Stomach (tissue), 9 donors: ENCODE measurements around the gene PTPRK. TPM values are rescaled to one million over a fixed set of nuclear protein-coding genes. Genes with fewer than 3 reads are reported as not detected.

Experiments
- DNase-seq, 2 donors: peaks; one replicate each; pipeline versions ENCODE4 v3.0.0 to v3.0.0-alpha.2; 2013 to 2019
- H3K27ac ChIP-seq, 5 donors: fragments of 200-600 bp in 4 of 5; sonication (generic) in 4 of 5; one replicate each; pipeline ENCODE4 v1.5.1; 2013 to 2019; ENCODE audit warnings: mild to moderate bottlenecking in 1 of 5, moderate library complexity in 1 of 5
- H3K27me3 ChIP-seq, 3 donors: fragments of 200-600 bp; sonication (generic); one replicate each; pipeline ENCODE4 v1.5.1; 2017 to 2019; ENCODE audit warnings: mixed run types in 1 of 3
- H3K36me3 ChIP-seq, 4 donors: fragments of 200-600 bp; sonication (generic); 1 replicate in 3 of 4; 2 replicates in 1 of 4; pipeline ENCODE4 v1.5.1; 2016 to 2019
- H3K4me1 ChIP-seq, 4 donors: fragments of 200-600 bp; sonication (generic); one replicate each; pipeline ENCODE4 v1.5.1; 2016 to 2019
- H3K4me3 ChIP-seq, 4 donors: fragments of 200-600 bp; sonication (generic) in 3 of 4; one replicate each; pipeline ENCODE4 v1.5.1; 2016 to 2019; ENCODE audit warnings: mild to moderate bottlenecking in 1 of 4
- H3K9me3 ChIP-seq, 4 donors: fragments of 200-600 bp; sonication (generic); one replicate each; pipeline ENCODE4 v1.5.1; 2016 to 2019
- CTCF ChIP-seq, 7 experiments: fragments of 450-650 bp in 4 of 7; fragments of 200-600 bp in 3 of 7; sonication (generic) in 3 of 7; IDR thresholded peaks; one replicate each; pipeline ENCODE4 v1.5.1; 2016 to 2019; ENCODE audit warnings: antibody characterized with exemption in 7 of 7, control low read depth in 2 of 7, mild to moderate bottlenecking in 1 of 7
- EP300 ChIP-seq: sonication (generic); formaldehyde crosslinking; IDR thresholded peaks from one replicate; pipeline ENCODE4 v1.6.1; 2017; ENCODE audit warnings: antibody characterized with exemption
- POLR2A ChIP-seq, 4 donors: fragments of 450-650 bp; IDR thresholded peaks; one replicate each; pipeline ENCODE4 v1.6.1; 2016; ENCODE audit warnings: antibody characterized with exemption in 4 of 4, control low read depth in 2 of 4, mild to moderate bottlenecking in 1 of 4, moderate library complexity in 1 of 4
- POLR2AphosphoS5 ChIP-seq, 3 donors: sonication (generic); formaldehyde crosslinking; IDR thresholded peaks; one replicate each; pipeline ENCODE4 v1.6.1; 2016; ENCODE audit warnings: antibody characterized with exemption in 3 of 3
- WGBS, 5 donors: extraction: QIAGEN DNeasy Blood & Tissue Kit in 3 of 5; methylation state at CpG; one replicate each; pipeline versions ENCODE4 v1.1.5 to v1.1.7; 2013 to 2018; 5-methylcytosine and 5-hydroxymethylcytosine counted together
- intact Hi-C: fragments of 100-400 bp; cut with DNase I; formaldehyde crosslinking; loops from one replicate; pipeline ENCODE4 v1.15.1; 2023; ENCODE audit warnings: low total_unique reads
- polyA plus RNA-seq, 3 donors: library from polyadenylated mRNA; stranded (reverse); fragments of 200-250 nt; gene quantifications; one replicate each; pipeline ENCODE4 v1.2.3, GENCODE V29; 2013
- total RNA-seq, 5 donors: library from RNA; depleted of rRNA; stranded (reverse); fragments of >200 nt; gene quantifications; one replicate each; pipeline versions ENCODE4 v1.1.0 to v1.2.3, GENCODE V29; 2014 to 2016
- donor health status: healthy with polysubstance abuse.
- donor health status: Bipolar disorder and iron deficiency.
- donor health status: healthy.

The PTPRK gene
- total and polyA plus RNA-seq, 8 donors, result 7.0 to 644 (median 114) TPM

GRCh38 chr6:128463942-128464341 is 56.5 kb downstream of the PTPRK start:
- Histone ChIP-seq H3K27me3 (no peaks in the 10 kb centered on the region), H3K4me3 (no peak overlapping the region), H3K4me1 (peaks cover 1 to 40% (median 9%) of the 10 kb centered on the region in 4 donors), H3K9me3 (no peaks in the 10 kb centered on the region), H3K36me3 (no peaks in the 10 kb centered on the region), H3K27ac (no peak overlapping the region)
- WGBS, 5 donors, result 74 to 89% (median 85%) methylated on average over 7 of the region's 7 CpGs
- DNase-seq, result no peak
- TF ChIP-seq POLR2AphosphoS5 (IDR thresholded peaks at IDR 0.05) (no peak), EP300 (no peak), POLR2A (IDR thresholded peaks at IDR 0.05) (no peak), CTCF (IDR thresholded peaks at IDR 0.05) (no peak)
- intact Hi-C loops, result no loop called here

GRCh38 chr6:128461501-128461900 is 58.9 kb downstream of the PTPRK start:
- no peak for TF ChIP-seq POLR2AphosphoS5 (IDR thresholded peaks at IDR 0.05)
- no peak for TF ChIP-seq CTCF (IDR thresholded peaks at IDR 0.05)
- no peak for TF ChIP-seq POLR2A (IDR thresholded peaks at IDR 0.05)
- no peak for TF ChIP-seq EP300

GRCh38 chr6:128456510-128457230 is 63.7 kb downstream of the PTPRK start:
- intact Hi-C loops, result no loop called here
- no peak for DNase-seq
- Histone ChIP-seq H3K36me3 (no peaks in the 10 kb centered on the region), H3K27me3 (no peaks in the 10 kb centered on the region), H3K9me3 (no peaks in the 10 kb centered on the region), H3K4me3 (no peak overlapping the region), H3K4me1 (peaks cover 0 to 33% (median 15%) of the 10 kb centered on the region in 4 donors), H3K27ac (no peak overlapping the region)
- TF ChIP-seq POLR2A (IDR thresholded peaks at IDR 0.05) (no peak), POLR2AphosphoS5 (IDR thresholded peaks at IDR 0.05) (no peak), EP300 (no peak)
- WGBS, 5 donors, result 61 to 80% (median 65%) methylated on average over 2 of the region's 2 CpGs

More at GRCh38 chr6:128461501-128461900, 58.9 kb downstream of the PTPRK start:
- Histone ChIP-seq H3K4me1 (peaks cover 0 to 32% (median 12%) of the 10 kb centered on the region in 4 donors), H3K9me3 (no peaks in the 10 kb centered on the region), H3K27me3 (no peaks in the 10 kb centered on the region), H3K27ac (no peak overlapping the region), H3K36me3 (no peaks in the 10 kb centered on the region), H3K4me3 (no peak overlapping the region)
- 32 to 56% (median 54%) methylated on average over 3 of the region's 3 CpGs for WGBS, 5 donors
- intact Hi-C loops, result no loop called here
- DNase-seq, result no peak

- TF ChIP-seq POLR2AphosphoS5 (IDR thresholded peaks at IDR 0.05) (no peak), POLR2A (IDR thresholded peaks at IDR 0.05) (no peak), CTCF (IDR thresholded peaks at IDR 0.05) (no peak), EP300 (no peak)
- WGBS, 5 donors, result 88 to 92% (median 91%) methylated on average over 3 of the region's 3 CpGs
- DNase-seq, result no peak
- peaks cover 0 to 33% (median 15%) of the 10 kb centered on the region in 4 donors for H3K4me1 ChIP-seq
- no peaks in the 10 kb centered on the region for H3K27me3 ChIP-seq
- H3K36me3 ChIP-seq, result no peaks in the 10 kb centered on the region
- no peak overlapping the region for H3K4me3 ChIP-seq
- H3K9me3 ChIP-seq, result no peaks in the 10 kb centered on the region
- H3K27ac ChIP-seq, result no peak overlapping the region
- intact Hi-C loops, result no loop called here
Measured at GRCh38 chr6:128455959-128456358, 64.4 kb downstream of the PTPRK start.

- Histone ChIP-seq H3K36me3 (no peaks in the 10 kb centered on the region), H3K4me3 (no peak overlapping the region), H3K9me3 (no peaks in the 10 kb centered on the region), H3K27me3 (no peaks in the 10 kb centered on the region), H3K27ac (no peak overlapping the region), H3K4me1 (peaks cover 0 to 32% (median 9%) of the 10 kb centered on the region in 4 donors)
- 56 to 75% (median 64%) methylated on average over 2 of the region's 2 CpGs for WGBS, 5 donors
- intact Hi-C loops, result no loop called here
- no peak for TF ChIP-seq CTCF (IDR thresholded peaks at IDR 0.05)
- no peak for TF ChIP-seq POLR2A (IDR thresholded peaks at IDR 0.05)
- no peak for TF ChIP-seq EP300
- no peak for TF ChIP-seq POLR2AphosphoS5 (IDR thresholded peaks at IDR 0.05)
- no peak for DNase-seq
Measured at GRCh38 chr6:128452713-128453112, 67.7 kb downstream of the PTPRK start.
